K562 treated with DMSO at 1 percent for 48 hours (cell line): ENCODE data around the gene MICA. TPM values are rescaled to one million over a fixed set of nuclear protein-coding genes. Genes with fewer than 3 reads are reported as not detected.

Experiments
- total RNA-seq: library from RNA; unstranded; fragments of 300-600 nt; gene quantifications from 2 replicates; pipeline ENCODE4 v1.2.3, GENCODE V29; 2022; ENCODE audit warnings: low replicate concordance; ENCODE audit errors: extremely low read depth

Gene MICA
- total RNA-seq: not detected in 2 replicates

DNA sequence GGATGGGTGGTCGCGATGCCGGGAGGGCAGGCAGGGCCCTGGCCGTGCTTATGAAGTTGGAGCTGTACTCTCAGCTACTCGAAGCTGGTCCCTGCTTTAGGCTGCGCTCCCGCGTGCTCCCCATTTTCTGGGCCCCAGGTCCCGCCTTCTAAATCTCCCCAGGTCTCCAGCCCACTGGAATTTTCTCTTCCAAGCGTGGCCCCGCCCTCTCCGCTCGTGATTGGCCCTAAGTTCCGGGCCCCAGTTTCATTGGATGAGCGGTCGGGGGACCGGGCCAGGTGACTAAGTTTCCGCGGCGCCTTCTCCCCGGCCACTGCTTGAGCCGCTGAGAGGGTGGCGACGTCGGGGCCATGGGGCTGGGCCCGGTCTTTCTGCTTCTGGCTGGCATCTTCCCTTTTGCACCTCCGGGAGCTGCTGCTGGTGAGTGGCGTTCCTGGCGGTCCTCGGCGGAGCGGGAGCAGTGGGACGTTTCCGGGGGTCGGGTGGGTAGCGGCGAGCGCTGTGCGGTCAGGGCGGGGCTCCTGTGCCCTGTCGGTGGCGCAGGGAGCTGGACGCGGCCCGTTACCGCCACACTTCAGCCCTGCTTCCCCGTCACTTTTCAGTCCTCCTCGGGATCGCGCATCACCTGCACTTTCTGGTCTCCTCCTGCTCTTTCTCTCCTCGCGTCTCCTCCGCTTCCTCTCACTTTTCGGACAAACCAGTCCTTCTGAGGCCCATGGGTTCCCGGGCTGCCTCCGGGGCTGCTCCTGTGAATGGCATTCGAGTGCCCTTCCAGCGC is at the start of gene MICA:
Gene MICA (plus strand): TSS at position 313 of the 778 bp plus-strand sequence. CDS start 38 bp downstream, at position 351.

DNA sequence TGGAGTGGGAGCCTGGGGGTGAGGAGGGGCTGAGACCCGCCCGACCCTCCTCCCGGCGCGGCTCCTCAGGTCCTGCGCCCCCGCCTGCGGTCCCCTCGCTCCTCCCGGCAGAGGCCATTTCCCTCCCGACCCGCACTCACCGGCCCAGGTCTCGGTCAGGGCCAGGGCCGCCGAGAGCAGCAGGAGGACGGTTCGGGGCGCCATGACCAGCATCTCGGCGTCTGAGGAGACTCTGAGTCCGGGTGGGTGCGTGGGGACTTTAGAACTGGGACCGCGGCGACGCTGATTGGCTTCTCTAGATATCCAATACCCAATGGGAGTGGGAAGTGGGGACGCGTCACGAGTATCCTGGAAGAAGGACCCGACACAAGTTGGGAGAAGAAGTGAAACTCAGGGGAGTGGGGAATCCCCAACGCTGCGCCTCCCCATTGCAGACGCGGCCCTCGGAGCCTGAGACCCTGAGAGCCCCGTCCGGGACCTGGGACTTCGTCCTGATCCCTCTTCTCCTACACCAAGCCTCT is 46.4 kb upstream of the MICA start, which contains the start of gene HLA-B:
Gene HLA-B (minus strand): TSS at position 234 of the 521 bp plus-strand sequence. CDS start 21 bp downstream, at position 213.

Other genes starting within 250 kb of the MICA start
- gene CCHCR1, start 245.8 kb upstream of the MICA start, total RNA-seq: not detected in 2 replicates
- not detected in 2 replicates for gene TCF19, start 245.0 kb upstream of the MICA start, total RNA-seq
- not detected in 2 replicates for gene POU5F1, start 232.9 kb upstream of the MICA start, total RNA-seq
- gene HLA-C, start 131.5 kb upstream of the MICA start, total RNA-seq: not detected in 2 replicates
- not detected in 2 replicates for gene HLA-B, start 46.4 kb upstream of the MICA start, total RNA-seq
- not detected in 2 replicates for gene MICB, start 94.5 kb downstream of the MICA start, total RNA-seq
- gene MCCD1, start 125.4 kb downstream of the MICA start, total RNA-seq: not detected in 2 replicates
- gene DDX39B, start 138.4 kb downstream of the MICA start, total RNA-seq: not detected in 2 replicates
- not detected in 2 replicates for gene ATP6V1G2, start 143.0 kb downstream of the MICA start, total RNA-seq
- not detected in 2 replicates for gene NFKBIL1, start 144.0 kb downstream of the MICA start, total RNA-seq
- not detected in 2 replicates for gene LTA, start 168.7 kb downstream of the MICA start, total RNA-seq
- gene TNF, start 172.0 kb downstream of the MICA start, total RNA-seq: not detected in 2 replicates
- not detected in 2 replicates for gene LTB, start 178.8 kb downstream of the MICA start, total RNA-seq
- not detected in 2 replicates for gene LST1, start 182.7 kb downstream of the MICA start, total RNA-seq
- gene NCR3, start 189.4 kb downstream of the MICA start, total RNA-seq: not detected in 2 replicates
- not detected in 2 replicates for gene AIF1, start 211.6 kb downstream of the MICA start, total RNA-seq
- gene PRRC2A, start 217.1 kb downstream of the MICA start, total RNA-seq: 599 TPM in 1 of 2 replicates, not detected in the other
- gene BAG6, start 249.1 kb downstream of the MICA start, total RNA-seq: 212 TPM in 1 of 2 replicates, not detected in the other